ENCODE data around the gene CHCT1. TPM values are rescaled to one million over a fixed set of nuclear protein-coding genes. Genes with fewer than 3 reads are reported as not detected.
A peak's percentile ranks its signal among the peaks of the same experiment; 100 is the strongest.

The CHCT1 gene
- total RNA-seq, 1 donor = not detected

DNA sequence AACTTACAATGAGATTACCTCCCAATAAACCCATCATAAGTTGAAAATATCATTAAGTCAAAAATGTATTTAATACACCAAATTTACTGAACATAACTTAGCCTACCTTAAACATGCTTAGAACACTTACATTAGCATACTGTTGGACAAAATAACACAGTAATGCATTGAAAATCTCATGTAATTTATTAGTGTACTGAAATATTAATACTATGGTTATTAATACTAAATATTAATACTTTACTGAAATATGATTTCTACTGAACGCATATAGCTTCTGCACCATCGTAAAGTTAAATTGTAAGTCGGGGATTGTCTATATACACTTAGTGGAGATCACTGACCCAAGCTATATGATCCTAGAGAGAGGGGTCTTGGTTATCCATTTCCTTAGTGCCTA, 34.6 kb upstream of the CHCT1 start:
- H3K4me3 ChIP-seq (ENCODE audit: low read depth, low read length) = no peak overlapping the region
- TF ChIP-seq, protein P1, sequence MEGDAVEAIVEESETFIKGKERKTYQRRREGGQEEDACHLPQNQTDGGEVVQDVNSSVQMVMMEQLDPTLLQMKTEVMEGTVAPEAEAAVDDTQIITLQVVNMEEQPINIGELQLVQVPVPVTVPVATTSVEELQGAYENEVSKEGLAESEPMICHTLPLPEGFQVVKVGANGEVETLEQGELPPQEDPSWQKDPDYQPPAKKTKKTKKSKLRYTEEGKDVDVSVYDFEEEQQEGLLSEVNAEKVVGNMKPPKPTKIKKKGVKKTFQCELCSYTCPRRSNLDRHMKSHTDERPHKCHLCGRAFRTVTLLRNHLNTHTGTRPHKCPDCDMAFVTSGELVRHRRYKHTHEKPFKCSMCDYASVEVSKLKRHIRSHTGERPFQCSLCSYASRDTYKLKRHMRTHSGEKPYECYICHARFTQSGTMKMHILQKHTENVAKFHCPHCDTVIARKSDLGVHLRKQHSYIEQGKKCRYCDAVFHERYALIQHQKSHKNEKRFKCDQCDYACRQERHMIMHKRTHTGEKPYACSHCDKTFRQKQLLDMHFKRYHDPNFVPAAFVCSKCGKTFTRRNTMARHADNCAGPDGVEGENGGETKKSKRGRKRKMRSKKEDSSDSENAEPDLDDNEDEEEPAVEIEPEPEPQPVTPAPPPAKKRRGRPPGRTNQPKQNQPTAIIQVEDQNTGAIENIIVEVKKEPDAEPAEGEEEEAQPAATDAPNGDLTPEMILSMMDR (IDR thresholded peaks at IDR 0.05; ENCODE audit: insufficient read depth, low read length) = no peak
- DNase-seq (ENCODE audit: low read depth) = no peak

DNA sequence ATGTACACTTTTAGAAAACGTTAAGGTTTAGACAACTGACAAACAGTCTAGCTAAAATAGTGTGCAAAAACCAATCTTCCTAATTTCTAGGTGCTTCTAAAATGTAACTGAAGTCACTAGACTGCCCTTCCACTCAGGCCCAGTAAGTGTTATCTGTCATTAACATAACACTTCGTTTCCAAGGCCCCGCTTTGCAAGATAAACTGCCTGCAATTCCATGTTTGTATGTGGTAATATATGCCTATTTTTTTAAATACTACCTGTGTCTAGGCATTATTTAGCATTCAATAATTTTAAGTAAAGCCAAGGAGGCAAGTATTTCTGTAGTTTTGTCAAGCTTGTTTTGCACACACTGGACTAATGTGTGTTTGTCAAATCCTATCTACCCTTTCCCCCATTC, 33.5 kb upstream of the CHCT1 start:
- DNase-seq (ENCODE audit: low read depth) = no peak
- TF ChIP-seq, protein P1 (IDR thresholded peaks at IDR 0.05; ENCODE audit: insufficient read depth, low read length) = no peak
- H3K4me3 ChIP-seq (ENCODE audit: low read depth, low read length) = peak overlapping the region; percentile 3

DNA sequence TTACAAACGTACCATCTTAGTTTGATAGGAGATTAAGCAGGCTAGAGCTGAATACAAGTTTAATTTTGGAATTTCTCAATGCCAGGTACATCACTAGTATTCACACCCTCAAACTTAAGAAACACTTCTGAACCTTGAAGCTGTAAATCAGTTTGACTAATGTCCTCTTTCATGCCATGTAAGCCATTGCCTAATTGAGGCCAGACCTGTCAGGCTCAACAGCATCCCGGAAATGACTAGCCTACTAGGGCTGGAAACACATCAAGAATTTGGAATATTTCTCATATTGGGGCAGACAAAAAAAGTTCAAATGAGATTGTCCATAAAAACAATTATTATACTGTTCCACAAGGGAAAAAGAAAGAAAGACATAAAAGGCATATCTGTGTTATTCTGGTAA, 32.1 kb upstream of the CHCT1 start:
- peak; percentile 85 for DNase-seq (ENCODE audit: low read depth)
- H3K4me3 ChIP-seq (ENCODE audit: low read depth, low read length) = peak overlapping the region; percentile 97
- TF ChIP-seq, protein P1 (IDR thresholded peaks at IDR 0.05; ENCODE audit: insufficient read depth, low read length) = no peak

DNA sequence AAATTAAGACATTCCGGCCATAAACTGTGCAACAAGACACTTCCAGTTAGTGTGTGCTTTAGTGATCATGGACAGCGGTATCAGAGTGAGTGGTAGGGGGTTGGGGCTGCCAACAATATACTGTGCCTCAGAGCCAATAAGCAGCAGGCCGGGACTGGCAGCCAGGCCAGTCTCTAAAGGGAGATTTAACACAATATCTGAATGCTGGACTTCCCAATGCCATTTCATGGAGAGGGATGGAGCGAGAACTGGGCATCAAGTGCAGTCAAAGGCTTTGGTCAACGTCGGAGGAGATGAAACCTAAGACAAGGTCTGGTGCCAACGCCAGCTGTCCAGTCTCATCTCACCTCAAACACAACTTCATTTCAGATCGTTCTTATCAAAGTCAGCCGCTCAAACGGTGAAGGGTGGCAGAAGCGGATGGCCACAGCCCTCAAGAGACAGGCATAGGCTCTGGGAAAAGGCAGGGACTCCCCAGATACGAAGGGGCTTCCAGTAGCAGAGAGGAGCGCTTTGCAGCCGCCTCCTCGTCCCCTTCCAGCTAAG, 31.3 kb upstream of the CHCT1 start:
- peak; percentile 54 for DNase-seq (ENCODE audit: low read depth)
- H3K4me3 ChIP-seq (ENCODE audit: low read depth, low read length) = peak overlapping the region; percentile 97
- TF ChIP-seq, protein P1 (IDR thresholded peaks at IDR 0.05; ENCODE audit: insufficient read depth, low read length) = no peak

DNA sequence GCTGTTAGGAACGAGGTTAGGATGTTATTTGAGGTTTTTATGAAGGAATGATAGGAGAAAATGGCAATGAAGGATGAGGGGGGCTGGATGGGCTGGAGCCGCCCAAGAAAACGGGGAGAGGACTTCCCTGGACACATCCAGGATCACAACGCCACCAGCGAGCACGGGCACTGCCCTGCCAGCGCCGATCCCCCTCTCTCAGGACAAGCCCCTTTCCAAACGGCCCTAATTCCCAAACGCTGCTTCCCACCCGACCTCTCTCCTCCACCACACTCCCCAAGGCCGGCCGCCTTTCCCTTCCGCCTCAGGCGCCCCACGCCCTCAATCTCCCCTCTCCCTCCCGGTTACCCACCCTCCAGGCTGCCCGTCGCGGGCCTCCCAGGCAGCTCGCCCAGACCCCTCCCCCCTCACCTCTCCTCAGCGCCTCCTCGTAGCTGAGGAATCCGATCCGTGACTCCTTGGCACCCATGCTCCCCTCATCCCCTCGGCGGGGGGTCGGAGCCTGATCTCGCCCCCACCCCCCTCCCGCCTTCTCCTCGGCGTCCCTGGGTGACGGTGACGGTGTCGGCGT, 30.7 kb upstream of the CHCT1 start:
- DNase-seq (ENCODE audit: low read depth) = no peak
- peak overlapping the region; percentile 97 for H3K4me3 ChIP-seq (ENCODE audit: low read depth, low read length)
- TF ChIP-seq, protein P1 (IDR thresholded peaks at IDR 0.05; ENCODE audit: insufficient read depth, low read length) = no peak

GRCh38 chr17:60392042-60392844, 30.0 kb upstream of the CHCT1 start, which contains the start of gene USP32:
Gene USP32 (minus strand): TSS chr17:60392133. CDS start chr17:60391939, 194 bp downstream.
- DNase-seq (ENCODE audit: low read depth) = peak; percentile 98
- peak within 1 kb of the TSS; percentile 97 for H3K4me3 ChIP-seq (ENCODE audit: low read depth, low read length)
- TF ChIP-seq, protein P1 (IDR thresholded peaks at IDR 0.05; ENCODE audit: insufficient read depth, low read length) = peak; percentile 37

All from fibroblast of the aortic adventitia (primary cell).